GM12801 (cell line): ENCODE results near the gene CDH7.

Experiments
- CTCF ChIP-seq: IDR thresholded peaks from one replicate; pipeline ENCODE4 v1.5.1; 2011; ENCODE audit warnings: control low read depth; ENCODE audit not compliant: insufficient read length; ENCODE audit errors: extremely low read depth

The CDH7 gene

GRCh38 chr18:65808759-65809158 lies 57.9 kb downstream of the CDH7 start:
- TF ChIP-seq CTCF, result no peak

GRCh38 chr18:65811307-65811706 lies 60.5 kb downstream of the CDH7 start:
- TF ChIP-seq CTCF, result no peak

- no peak for TF ChIP-seq CTCF
Observed at GRCh38 chr18:65815506-65815905, 64.7 kb downstream of the CDH7 start.

DNA sequence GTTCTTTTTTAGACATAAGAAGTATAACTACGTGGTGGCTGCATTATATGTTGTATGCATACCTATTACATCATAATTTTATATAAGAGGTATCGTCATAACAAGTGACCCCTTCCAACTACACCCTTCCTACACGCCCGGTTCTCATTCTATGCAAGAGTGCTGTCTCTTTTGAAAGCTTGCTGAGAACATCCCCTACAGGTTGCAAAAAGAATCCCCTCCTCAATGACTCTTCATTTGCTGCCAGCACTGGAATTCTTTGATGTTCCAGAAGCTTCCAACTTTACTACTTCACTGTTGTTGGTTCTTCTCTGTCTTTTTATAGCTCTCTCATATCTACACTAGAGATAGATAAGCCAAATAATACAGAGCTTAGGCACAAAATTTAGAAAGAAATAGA lies 66.4 kb downstream of the CDH7 start:
- TF ChIP-seq CTCF, result no peak

- TF ChIP-seq CTCF, result no peak
Observed at GRCh38 chr18:65821911-65822310, 71.1 kb downstream of the CDH7 start.

GRCh38 chr18:65822826-65823225 lies 72.0 kb downstream of the CDH7 start:
- TF ChIP-seq CTCF, result no peak

DNA sequence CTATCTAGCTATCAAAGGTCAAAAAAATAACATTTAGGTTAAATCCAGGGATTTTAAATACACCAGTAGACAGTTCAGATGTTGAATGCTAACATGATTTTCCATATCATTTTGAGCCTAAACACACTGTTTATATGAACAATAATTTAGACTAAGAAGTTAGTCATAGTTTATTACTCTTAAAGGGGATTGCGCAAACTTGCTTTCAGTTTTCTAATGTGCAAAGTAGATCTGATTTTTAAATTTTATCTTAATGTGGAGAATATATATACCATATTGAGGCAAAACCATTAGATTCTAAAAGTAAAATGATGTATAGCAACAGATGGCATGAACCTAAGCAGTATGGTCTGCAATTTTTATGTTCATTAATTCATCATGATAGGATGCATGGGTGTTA lies 76.6 kb downstream of the CDH7 start:
- no peak for TF ChIP-seq CTCF

GRCh38 chr18:65835881-65836280 lies 85.1 kb downstream of the CDH7 start:
- TF ChIP-seq CTCF, result no peak
